ENCODE results near the gene EXOC6B. TPM values are rescaled to one million over a fixed set of nuclear protein-coding genes. Genes with fewer than 3 reads are reported as not detected.

The EXOC6B gene
- polyA plus RNA-seq, 3 donors: 3.2 to 8.2 (median 8.0) TPM

GRCh38 chr2:72145658-72146329 lies 680.0 kb downstream of the EXOC6B start:
- H3K27ac ChIP-seq (ENCODE audit: low read depth, low read length): no peak overlapping the region
- WGBS, 3 donors: 2 to 3% (median 3%) methylated on average over 33 of the region's 33 CpGs

- 0 to 1% (median 1%) methylated on average over 29 of the region's 29 CpGs for WGBS, 3 donors
- H3K27ac ChIP-seq (ENCODE audit: low read depth, low read length): no peak overlapping the region
These were observed 680.6 kb downstream of the EXOC6B start for GRCh38 chr2:72145289-72145657.

- 1% methylated on average over 47 to 63 of the region's 63 CpGs for WGBS, 3 donors
- no peak overlapping the region for H3K27ac ChIP-seq (ENCODE audit: low read depth, low read length)
These were observed 681.1 kb downstream of the EXOC6B start for GRCh38 chr2:72144632-72145288.

GRCh38 chr2:72144274-72144631 lies 681.6 kb downstream of the EXOC6B start:
- WGBS, 3 donors: 6 to 9% (median 6%) methylated on average over 21 to 23 of the region's 23 CpGs
- H3K27ac ChIP-seq (ENCODE audit: low read depth, low read length): no peak overlapping the region

GRCh38 chr2:72143441-72144273 lies 682.2 kb downstream of the EXOC6B start:
- WGBS, 3 donors: 18 to 27% (median 27%) methylated on average over 61 to 65 of the region's 65 CpGs
- H3K27ac ChIP-seq (ENCODE audit: low read depth, low read length): no peak overlapping the region

GRCh38 chr2:72142570-72143440 lies 683.0 kb downstream of the EXOC6B start:
- 19 to 26% (median 21%) methylated on average over 43 to 50 of the region's 50 CpGs for WGBS, 3 donors
- H3K27ac ChIP-seq (ENCODE audit: low read depth, low read length): no peak overlapping the region

GRCh38 chr2:72141881-72142451 lies 683.9 kb downstream of the EXOC6B start:
- no peak overlapping the region for H3K27ac ChIP-seq (ENCODE audit: low read depth, low read length)
- 73 to 75% (median 74%) methylated on average over 11 to 13 of the region's 13 CpGs for WGBS, 3 donors

GRCh38 chr2:72141032-72141645 lies 684.7 kb downstream of the EXOC6B start:
- 91 to 93% (median 91%) methylated on average over 5 of the region's 5 CpGs for WGBS, 3 donors
- H3K27ac ChIP-seq (ENCODE audit: low read depth, low read length): no peak overlapping the region

- WGBS, 3 donors: 82 to 99% (median 93%) methylated on average over 4 of the region's 4 CpGs
- H3K27ac ChIP-seq (ENCODE audit: low read depth, low read length): no peak overlapping the region
These were observed 685.2 kb downstream of the EXOC6B start for GRCh38 chr2:72140621-72140960.

- 79 to 95% (median 92%) methylated on average over 14 of the region's 14 CpGs for WGBS, 3 donors
- H3K27ac ChIP-seq (ENCODE audit: low read depth, low read length): no peak overlapping the region
These were observed 685.8 kb downstream of the EXOC6B start for GRCh38 chr2:72139874-72140620.

GRCh38 chr2:72139471-72139873 lies 686.4 kb downstream of the EXOC6B start:
- WGBS, 3 donors: 87 to 88% (median 88%) methylated on average over 8 of the region's 8 CpGs
- H3K27ac ChIP-seq (ENCODE audit: low read depth, low read length): no peak overlapping the region

GRCh38 chr2:72138921-72139381 lies 686.9 kb downstream of the EXOC6B start:
- no peak overlapping the region for H3K27ac ChIP-seq (ENCODE audit: low read depth, low read length)
- 73 to 81% (median 77%) methylated on average over 14 of the region's 14 CpGs for WGBS, 3 donors

- H3K27ac ChIP-seq (ENCODE audit: low read depth, low read length): no peak overlapping the region
- 55 to 70% (median 65%) methylated on average over 23 to 24 of the region's 24 CpGs for WGBS, 3 donors
These were observed 687.6 kb downstream of the EXOC6B start for GRCh38 chr2:72138011-72138881.

- 17 to 34% (median 25%) methylated on average over 10 of the region's 10 CpGs for WGBS, 3 donors
- no peak overlapping the region for H3K27ac ChIP-seq (ENCODE audit: low read depth, low read length)
These were observed 688.3 kb downstream of the EXOC6B start for GRCh38 chr2:72137498-72138010.

- 43 to 79% (median 68%) methylated on average over 7 of the region's 7 CpGs for WGBS, 3 donors
- no peak overlapping the region for H3K27ac ChIP-seq (ENCODE audit: low read depth, low read length)
These were observed 688.8 kb downstream of the EXOC6B start for GRCh38 chr2:72136933-72137497.

- WGBS, 3 donors: 70 to 77% (median 73%) methylated on average over 10 of the region's 10 CpGs
- no peak overlapping the region for H3K27ac ChIP-seq (ENCODE audit: low read depth, low read length)
These were observed 689.5 kb downstream of the EXOC6B start for GRCh38 chr2:72136331-72136730.

Measured in adipose tissue (tissue), 3 donors.